Caki2 (cell line): Measurements from ENCODE around the gene PXDN. TPM values are rescaled to one million over a fixed set of nuclear protein-coding genes. Genes with fewer than 3 reads are reported as not detected.
"Not testable (repeated sequence)": the region's sequence is repeated elsewhere in the genome, so short reads cannot be mapped to it uniquely, and the experiment has no call there.

Experiments used
- DNase-seq: peaks from one replicate; pipeline ENCODE4 v3.0.0-alpha.2; 2015; ENCODE audit warnings: low read depth
- in situ Hi-C: cut with HindIII; loops from 2 replicates; pipeline ENCODE4 v1.10.0; 2016; ENCODE audit warnings: low sequenced_read_pairs, low pct_unique_long_range_greater_than_20kb, mixed read lengths
- total RNA-seq: library from RNA; depleted of rRNA; stranded (reverse); fragments of >200 nt; shearing (Covaris generic); gene quantifications from 2 replicates; pipeline ENCODE4 v1.2.3, GENCODE V29; 2014; ENCODE audit warnings: low replicate concordance

The PXDN gene
- total RNA-seq, 1 experiment from 2014 or later, result 131 TPM

DNA sequence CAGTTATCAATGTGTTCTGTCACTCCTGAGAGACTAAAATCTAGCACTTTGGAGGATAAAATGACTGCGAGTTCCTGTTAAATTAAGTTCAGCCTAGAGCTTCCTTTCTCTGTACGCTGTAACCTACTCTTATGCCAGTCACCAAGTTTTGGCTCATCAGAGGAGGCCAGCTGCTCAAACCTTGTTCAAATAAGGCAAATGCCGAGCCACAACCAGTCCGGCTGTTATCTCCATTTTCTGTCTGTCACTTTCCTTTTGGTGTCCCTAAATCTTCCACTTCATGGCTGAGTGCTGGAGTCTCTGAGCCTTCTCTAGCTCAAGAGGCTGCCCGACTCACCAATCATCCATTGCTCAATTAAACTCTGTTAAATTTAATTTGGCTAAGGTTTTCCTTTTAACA lies 33.5 kb upstream of the PXDN start:
- in situ Hi-C loops, result no loop called here
- no peak for DNase-seq

DNA sequence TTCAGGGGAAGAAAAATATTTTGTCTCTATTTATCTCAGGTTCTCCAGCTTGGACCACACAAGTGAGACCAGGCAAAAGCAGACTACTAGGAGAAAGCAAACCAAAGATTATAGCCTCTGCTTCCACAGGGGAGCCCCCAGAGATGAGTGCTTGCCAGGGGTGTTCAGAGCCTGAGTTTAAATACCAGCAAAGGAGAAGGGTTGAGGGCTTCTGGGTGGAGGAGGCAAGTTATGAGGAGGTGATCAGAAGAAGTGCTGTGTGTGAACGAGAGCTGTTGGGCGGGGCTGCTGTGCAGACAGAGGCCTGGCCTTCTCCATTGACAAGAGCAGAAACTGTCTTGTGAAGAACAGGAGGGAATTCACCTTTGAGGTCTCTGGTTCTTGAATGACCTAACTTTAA lies 32.8 kb upstream of the PXDN start:
- in situ Hi-C loops, result no loop called here
- DNase-seq, result no peak

DNA sequence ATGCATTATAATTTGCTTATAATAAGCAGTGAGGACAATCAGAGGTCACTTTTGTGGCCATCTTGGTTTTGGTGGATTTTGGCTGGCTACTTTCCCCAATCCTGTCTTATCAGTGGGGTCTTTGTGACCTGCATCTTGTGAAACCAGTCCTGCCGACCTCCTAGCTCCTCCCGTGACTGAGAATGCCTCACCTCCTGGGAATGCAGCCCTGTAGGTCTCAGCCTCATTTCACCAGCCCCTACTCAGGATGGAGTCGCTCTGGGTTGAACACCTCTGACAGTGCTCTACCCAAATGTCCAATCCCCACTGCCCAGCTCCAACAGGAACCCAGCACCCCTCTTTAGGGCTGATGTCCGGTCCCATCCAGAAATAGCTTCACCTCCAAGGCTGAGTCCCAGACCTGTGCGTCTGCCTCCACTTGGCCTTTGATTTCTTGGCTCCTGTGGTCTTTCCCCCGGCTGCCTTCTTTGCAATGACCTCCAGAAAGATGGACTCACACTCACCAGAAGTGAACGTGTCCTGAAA lies 31.3 kb upstream of the PXDN start:
- in situ Hi-C loops, result no loop called here
- no peak for DNase-seq

DNA sequence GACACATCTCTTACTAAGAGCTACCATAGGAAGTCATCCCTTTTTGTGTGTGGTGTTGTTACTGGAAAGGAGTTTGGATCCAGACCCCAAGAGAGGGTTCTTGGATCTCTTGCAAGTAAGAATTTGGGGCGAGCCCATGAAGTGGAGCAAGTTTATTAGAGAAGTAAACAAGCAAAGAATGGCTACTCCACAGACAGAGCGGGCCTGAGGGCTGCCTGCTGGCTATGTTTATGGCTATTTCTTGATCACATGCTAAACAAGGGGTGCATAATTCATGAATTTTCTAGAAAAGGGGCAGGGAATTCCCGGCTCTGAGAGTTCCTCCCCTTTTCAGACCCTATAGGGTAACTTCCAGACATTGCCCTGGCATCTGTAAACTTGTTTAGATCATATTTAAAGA lies 30.6 kb upstream of the PXDN start:
- DNase-seq, result no peak
- in situ Hi-C loops, result no loop called here

DNA sequence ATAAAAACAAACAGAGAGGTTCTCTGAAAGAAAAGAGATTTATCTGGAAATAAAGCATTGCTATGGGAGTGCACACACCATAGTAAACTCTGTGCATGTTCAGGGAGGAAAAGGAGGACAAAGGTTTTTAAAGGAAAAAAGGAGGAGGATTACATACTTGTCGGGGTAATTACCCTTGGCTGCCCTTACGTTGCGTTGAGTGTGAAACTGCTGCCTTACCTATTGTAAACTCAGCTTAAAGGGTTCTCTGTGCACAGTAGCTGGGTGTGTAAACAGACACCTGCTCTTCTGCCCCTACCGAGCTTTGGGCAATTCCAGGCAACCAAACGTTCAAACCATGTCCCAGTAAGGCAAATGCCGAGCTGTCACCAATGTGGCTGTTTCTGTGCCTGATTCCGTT lies 29.6 kb upstream of the PXDN start:
- no peak for DNase-seq
- in situ Hi-C loops, result no loop called here

DNA sequence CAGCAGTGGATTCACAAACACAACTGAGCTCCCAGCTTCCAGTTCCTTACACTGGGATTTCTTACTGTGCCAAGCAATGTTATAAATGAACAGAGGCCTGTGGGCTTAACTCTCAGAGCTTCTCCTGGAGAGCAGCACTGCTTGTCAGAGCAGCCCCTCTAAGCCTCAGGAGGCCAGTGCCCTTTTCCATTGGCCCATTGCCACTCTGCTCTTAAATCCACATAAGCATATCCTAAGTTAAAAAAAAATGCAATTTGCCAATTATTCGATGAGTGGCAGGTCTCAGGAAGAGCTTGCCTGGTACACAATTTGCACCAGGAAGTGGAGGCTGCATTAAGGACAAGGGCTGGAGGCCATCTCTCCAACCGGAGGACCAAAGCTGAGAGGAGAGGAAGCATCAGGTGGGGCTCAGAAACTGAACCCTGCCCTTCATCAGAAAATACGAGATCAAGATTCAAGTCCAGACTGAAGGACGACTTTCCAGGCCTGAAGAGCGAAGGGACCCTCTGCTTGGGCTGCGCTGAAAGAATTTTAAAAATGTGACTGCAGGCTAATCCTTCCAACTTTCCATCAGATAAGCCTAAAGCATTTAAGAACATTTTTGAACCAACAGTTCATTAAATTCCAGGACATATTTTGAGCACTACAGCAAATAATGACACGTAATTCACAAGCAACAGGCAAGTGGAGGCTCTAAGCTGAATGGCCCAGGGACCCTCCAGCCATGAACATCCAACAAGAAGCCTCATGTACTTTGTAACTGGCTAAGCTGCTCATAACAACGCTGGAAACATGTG lies 28.4 kb upstream of the PXDN start:
- in situ Hi-C loops, result no loop called here
- DNase-seq, result no peak

DNA sequence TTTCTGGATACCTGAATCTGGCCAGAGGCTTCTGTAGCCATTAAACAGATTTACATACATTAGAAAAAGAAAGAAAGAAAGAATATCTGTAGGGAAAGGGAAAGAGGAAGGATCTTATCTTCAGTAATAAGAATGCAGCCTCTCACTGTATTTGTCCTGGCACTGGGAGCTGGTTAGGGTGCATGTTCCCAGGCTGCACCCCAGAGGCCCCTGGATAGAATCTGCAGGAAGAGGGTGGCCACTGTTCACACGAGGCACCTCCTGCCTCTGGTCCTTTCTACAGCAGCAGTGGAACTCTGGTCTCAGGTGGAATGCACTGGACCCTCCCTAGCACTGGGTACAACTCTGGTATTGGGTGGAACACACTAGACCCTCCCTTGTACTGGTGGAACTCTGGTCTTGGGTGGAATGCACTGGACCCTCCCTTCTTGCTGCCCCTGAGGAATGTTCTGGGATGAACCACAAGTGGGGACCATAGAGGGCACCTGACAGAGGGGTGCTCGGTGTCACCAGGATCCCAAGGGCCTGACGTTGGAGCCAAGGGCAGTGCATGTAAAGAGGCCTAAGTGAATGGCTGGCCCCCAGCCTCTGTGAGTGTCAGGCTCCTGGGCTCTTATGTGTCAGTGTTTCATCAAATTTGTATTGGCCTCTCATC lies 27.4 kb upstream of the PXDN start:
- no peak for DNase-seq
- in situ Hi-C loops, result no loop called here

DNA sequence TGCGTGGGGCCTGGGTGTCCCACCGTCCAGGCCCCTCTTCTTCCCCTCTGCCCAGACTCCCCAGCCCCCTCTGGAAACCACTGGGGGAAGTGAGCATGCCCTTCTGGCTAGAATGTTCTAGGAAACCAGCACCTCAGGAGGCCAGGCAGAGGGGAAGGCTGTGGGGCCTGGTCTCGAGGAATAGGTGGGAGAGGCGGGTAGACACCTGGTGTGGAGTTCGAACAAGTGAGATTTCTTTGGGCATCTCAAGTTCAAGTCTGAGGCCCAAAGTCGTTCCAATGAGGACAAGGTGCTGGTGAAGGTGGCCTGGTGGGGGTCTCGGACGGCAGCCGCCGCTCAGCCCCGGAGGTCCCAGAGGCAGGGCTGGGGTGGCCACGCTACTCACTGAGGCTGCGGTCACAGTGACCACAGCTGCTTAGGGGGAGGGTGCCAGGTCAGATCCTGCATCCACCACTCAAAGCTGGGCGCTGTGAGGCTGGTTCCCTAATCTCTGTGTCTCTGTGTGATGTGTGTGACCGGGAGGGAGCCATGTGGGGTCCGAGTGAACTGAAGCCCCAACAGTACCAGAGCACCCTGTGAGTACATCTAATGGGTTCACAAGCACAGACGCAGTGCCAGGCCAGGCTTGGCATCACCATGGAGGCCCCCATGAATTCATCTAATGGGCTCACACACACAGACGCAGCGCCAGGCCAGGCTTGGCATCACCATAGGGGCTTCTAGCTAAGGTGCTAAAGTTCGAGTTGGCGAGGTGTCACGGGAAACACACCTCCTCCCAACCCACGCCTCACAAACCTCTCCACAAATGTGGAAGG lies 26.5 kb upstream of the PXDN start:
- DNase-seq, result no peak
- in situ Hi-C loops, result no loop called here

DNA sequence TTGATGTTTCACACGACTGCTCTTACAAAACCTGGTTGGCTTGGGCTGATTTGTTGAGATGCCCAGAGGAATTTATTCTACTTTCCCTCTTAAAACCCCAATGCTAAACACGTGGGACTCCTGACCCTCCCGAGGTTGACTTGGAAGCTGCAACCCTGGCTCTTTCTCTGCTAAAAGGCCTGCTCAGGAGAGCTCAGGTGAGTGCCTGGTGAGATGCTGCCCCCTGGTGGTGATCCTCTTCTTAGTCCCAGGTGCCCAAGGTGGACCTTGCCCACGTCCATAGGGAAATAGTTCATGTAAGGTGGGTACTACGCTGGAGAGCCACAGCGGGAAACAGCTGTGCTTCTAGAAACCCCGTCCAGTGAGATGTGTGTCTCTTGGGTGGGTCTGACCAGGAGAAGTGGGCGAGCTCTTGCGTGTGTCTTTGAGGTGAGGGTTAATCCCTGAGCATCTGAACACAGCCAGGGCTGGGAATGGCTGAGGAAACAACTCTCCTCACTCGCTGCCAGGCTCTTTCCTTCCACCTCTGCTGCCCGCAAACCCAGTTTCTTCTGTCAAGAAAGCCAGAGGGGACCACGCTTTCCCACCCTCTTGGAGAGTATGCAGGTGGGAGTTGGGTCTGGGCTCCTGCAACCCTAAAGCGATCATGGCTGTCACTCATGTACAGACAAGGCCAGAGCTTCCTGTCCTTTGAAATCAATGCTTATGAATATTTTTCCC lies 25.5 kb upstream of the PXDN start:
- DNase-seq, result peak; percentile 60
- in situ Hi-C loops, result no loop called here

DNA sequence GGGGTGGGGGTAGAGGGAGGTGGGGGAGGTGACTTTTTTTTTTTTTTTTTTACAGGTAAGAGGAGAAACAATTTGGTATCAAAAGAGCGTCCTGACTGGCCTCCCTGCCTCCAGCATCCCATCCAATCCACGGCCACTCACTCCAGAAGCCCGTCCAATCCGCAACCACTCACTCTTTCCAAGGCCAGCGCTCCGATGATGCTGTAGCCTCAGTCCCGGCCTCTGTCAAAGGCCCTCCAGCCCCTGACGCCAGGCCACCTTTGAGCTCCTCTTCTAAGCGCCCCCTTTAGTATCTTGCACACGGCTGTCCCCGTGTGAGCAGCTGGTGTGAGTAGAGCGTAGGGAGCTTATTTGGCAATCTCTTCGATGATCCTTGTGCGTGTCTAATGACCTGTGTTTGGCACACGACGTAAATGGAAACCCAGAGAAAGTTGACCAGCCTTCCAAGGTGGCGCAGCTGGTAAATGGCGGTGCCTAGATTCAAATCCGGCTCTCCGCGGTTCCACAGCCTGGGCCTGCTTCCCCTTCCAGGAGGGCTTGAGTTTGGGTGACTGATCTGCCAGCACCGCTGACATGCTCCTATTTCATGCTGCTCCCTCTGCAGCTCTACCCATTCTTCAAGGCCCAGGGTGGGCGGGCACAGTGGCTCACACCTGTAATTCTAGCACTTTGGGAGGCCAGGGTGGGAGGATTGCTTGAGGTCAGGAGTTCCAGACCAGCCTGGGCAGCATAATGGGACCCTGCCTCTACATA lies 23.8 kb upstream of the PXDN start:
- in situ Hi-C loops, result no loop called here

DNA sequence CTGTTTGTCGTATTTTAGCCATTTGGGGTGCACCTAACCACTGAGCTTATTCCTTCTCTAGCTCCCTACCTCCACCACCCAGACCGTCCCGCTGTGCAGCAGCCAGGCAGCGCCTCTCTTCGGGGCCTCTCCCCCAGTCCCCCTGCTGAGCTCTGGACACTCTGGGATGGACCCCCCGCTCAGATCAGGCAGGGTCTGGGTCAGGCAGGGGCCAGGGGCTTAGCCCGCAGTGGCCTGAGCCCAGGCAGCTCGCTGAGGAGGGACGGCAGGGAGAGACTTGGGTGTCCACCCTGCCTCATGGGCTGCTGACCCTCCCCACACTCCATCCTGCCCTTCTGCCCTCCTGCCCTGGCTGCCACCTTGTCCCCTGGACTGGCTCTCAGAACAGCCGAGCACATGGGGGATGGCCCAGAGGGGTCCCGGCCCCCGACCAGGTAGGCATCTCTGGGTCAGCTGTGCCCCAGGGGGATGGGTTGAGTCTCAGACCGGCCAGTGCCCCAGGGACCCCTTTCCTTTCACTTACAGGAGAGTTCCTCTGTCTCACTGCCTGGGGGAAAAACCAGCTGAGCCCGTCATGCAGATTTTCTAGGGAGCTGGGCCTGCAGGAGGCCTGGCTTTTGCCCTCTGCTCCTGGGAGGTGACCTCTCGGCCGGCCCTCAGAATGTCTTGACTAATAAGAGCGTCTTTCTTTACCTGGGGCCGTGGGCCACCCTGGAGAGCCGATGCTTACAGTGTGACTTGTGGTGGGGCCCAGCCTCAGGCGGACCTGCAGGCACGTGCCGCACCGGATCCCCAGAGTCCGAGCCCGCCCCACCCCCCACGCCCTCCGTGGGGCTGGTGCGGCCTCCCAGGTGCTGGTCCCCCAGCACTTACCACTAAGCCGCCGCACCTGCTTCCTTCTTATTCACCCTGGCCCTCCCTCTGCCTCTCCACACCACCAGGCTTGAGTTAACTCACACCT lies 22.8 kb upstream of the PXDN start:
- no peak for DNase-seq
- in situ Hi-C loops, result no loop called here

More for the DNA sequence above, 23.8 kb upstream of the PXDN start:
- DNase-seq, result no peak

DNA sequence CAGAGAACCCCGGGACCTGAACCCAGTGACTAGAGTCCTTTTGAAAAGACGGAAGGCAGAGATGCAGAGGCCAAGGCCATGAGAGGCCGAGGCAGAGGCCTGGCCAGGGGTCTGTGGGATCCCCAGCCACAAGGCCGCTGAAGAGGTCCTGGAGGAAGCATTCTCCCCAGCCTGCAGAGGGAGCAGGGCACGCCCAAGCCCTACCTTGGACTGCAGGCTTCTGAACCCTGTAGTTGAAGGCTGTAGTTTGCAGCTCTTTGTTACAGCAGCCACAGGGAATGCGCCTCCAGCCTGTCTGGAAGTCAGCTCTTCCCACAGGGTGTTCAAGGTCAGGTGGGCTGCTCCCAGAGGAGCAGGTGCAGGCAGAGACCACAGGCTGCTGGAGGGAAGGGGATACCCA lies 22.1 kb upstream of the PXDN start:
- DNase-seq, result no peak
- in situ Hi-C loops, result no loop called here

DNA sequence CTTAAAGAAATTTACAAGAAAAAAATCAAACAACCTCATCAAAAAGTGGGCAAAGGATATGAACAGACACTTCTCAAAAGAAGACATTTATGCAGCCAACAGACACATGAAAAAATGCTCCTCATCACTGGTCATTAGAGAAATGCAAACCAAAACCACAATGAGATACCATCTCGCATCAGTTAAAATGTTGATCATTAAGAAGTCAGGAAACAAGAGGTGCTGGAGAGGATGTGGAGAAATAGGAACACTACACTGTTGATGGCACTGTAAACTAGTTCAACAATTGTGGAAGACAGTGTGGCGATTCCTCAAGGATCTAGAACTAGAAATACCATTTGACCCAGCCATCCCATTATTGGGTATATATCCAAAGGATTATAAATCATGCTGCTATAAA lies 20.9 kb upstream of the PXDN start:
- DNase-seq, in situ Hi-C loops: not testable (repeated sequence)

DNA sequence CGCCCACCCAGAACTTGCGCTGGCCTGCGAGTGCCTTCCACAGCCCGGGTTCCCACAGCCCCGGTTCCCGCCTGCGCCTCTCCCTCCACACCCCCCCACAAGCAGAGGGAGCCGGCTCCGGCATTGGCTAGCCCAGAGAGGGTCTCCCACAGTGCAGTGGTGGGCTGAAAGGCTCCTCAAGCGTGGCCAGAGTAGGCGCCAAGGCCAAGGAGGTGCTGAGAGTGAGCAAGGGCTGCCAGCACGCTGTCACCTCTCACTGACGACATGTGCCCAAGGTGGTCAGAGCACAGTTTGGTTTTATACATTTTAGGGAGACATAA lies 15.3 kb upstream of the PXDN start:
- no peak for DNase-seq
- in situ Hi-C loops, result no loop called here

DNA sequence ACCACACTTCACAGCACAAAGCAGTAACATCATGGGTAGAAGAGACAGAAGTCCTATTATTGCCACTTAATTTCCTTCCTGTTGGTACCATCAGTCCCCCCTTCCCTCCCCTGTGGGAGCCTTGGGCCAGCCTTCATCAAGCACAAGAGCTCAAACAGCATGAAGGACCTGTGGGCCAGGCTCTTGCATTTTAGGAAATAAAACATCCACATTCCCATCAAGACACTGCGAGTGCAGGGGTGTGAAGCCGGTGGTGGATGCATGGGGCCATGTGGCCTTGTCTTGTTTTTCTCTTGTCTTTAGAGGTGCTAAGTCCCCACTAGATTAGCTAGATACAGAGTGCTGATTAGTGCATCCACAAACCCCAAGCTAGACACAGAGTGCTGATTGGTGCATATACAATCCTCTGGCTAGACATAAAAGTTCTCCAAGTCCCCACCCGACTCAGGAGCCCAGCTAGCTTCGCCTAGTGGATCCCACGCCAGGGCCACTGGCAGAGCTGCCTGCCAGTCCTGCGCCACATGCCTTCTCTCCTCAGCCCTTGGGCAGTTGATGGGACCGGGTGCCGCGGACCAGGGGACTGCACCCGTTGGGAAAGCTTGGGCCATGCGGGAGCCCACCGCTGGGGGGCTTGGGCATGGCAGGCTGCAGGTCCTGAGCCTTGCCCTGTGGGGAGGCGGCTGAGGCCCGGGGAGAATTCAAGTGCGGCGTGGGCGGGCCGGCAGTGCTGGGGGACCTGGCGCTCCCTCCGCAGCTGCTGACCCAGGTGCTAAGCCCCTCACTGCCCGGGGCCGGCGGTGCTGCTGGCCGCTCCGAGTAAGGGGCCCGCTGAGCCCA lies 14.7 kb upstream of the PXDN start:
- DNase-seq, result no peak
- in situ Hi-C loops, result no loop called here

DNA sequence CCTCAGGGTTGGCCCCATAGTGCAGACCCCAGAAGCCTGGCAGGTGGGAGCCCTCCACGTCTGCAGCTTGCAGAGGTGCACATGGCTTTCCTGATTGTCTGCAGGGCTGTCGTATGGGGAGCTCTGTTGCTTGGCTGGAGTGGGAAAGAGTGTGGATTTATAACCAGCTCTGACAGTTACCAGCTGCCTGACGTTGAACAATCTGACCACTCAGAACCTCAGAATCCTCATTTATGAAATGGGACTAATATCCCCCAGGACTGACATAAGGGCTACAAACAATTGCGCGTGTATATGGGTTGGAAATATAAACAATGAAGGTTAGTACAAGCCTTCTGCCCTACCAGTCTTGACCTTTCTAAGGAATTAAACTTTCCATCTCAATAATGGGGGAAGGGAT lies 13.9 kb upstream of the PXDN start:
- DNase-seq, result no peak
- in situ Hi-C loops, result no loop called here
